Peyer's patch (tissue), 4 donors: ENCODE measurements around the gene IFNK.

Experiments used
- CTCF ChIP-seq, 6 experiments: fragments of 450-650 bp in 4 of 6; fragments of 200-600 bp in 2 of 6; sonication (generic) in 1 of 6; IDR thresholded peaks; one replicate each; pipeline ENCODE4 v1.5.1; 2017 to 2019; ENCODE audit warnings: antibody characterized with exemption in 6 of 6, mild to moderate bottlenecking in 3 of 6, moderate library complexity in 1 of 6
- POLR2A ChIP-seq, 2 donors: fragments of 450-650 bp; IDR thresholded peaks; one replicate each; pipeline ENCODE4 v1.5.1; 2017; ENCODE audit warnings: antibody characterized with exemption in 2 of 2, mild to moderate bottlenecking in 2 of 2, moderate library complexity in 2 of 2

GRCh38 chr9:27497883-27498417, 26.1 kb upstream of the IFNK start:
- no peak for TF ChIP-seq CTCF (IDR thresholded peaks at IDR 0.05)
- no peak for TF ChIP-seq POLR2A (IDR thresholded peaks at IDR 0.05)
